ENCODE data around the gene TBL3. TPM values are rescaled to one million over a fixed set of nuclear protein-coding genes. Genes with fewer than 3 reads are reported as not detected.
A peak's percentile ranks its signal among the peaks of the same experiment; 100 is the strongest.
"Not testable (repeated sequence)": the region's sequence is repeated elsewhere in the genome, so short reads cannot be mapped to it uniquely, and the experiment has no call there.

Gene TBL3
- total RNA-seq, 2 donors from 2014 or later: 19.5 to 20.8 TPM

GRCh38 chr16:2008631-2009163 is 36.8 kb downstream of the TBL3 start:
- H3K4me1 Mint-ChIP-seq: peaks cover 25% of the 10 kb centered on the region
- H3K9me3 ChIP-seq (ENCODE audit: control insufficient read depth, low read length, poor library complexity, severe bottlenecking): no peaks in the 10 kb centered on the region
- DNase-seq (no peak), ATAC-seq (no peak)
- H3K36me3 Mint-ChIP-seq (ENCODE audit: low read depth): no peaks in the 10 kb centered on the region
- H3K4me3 Mint-ChIP-seq: peak overlapping the region; percentile 88
- H3K27ac Mint-ChIP-seq: peak overlapping the region; percentile 83
- H3K27me3 Mint-ChIP-seq: no peaks in the 10 kb centered on the region

GRCh38 chr16:2009164-2009711 is 37.4 kb downstream of the TBL3 start:
- no peaks in the 10 kb centered on the region for H3K36me3 Mint-ChIP-seq (ENCODE audit: low read depth)
- DNase-seq (no peak), ATAC-seq (peak; percentile 54)
- peak overlapping the region; percentile 83 for H3K27ac Mint-ChIP-seq
- H3K27me3 Mint-ChIP-seq: no peaks in the 10 kb centered on the region
- H3K9me3 ChIP-seq (ENCODE audit: control insufficient read depth, low read length, poor library complexity, severe bottlenecking): no peaks in the 10 kb centered on the region
- peak overlapping the region; percentile 88 for H3K4me3 Mint-ChIP-seq
- H3K4me1 Mint-ChIP-seq: peaks cover 25% of the 10 kb centered on the region

GRCh38 chr16:2009791-2010510 is 38.1 kb downstream of the TBL3 start, which contains the start of gene ZNF598:
Gene ZNF598 (minus strand): TSS chr16:2009821.
- Mint-ChIP-seq H3K4me3 (peak within 1 kb of the TSS; percentile 88), H3K36me3 (ENCODE audit: low read depth) (no peaks in the 10 kb centered on the region), H3K4me1 (peaks cover 23% of the 10 kb centered on the region), H3K27ac (peak within 1 kb of the TSS; percentile 91), H3K27me3 (no peaks in the 10 kb centered on the region)
- DNase-seq (peak; percentile 72 to 79 (median 72)), ATAC-seq (peak; percentile 96)
- no peaks in the 10 kb centered on the region for H3K9me3 ChIP-seq (ENCODE audit: control insufficient read depth, low read length, poor library complexity, severe bottlenecking)

GRCh38 chr16:2011726-2012125 is 39.9 kb downstream of the TBL3 start:
- not testable (repeated sequence) for H3K36me3 Mint-ChIP-seq (ENCODE audit: low read depth); ATAC-seq; DNase-seq; H3K4me3 Mint-ChIP-seq; H3K9me3 ChIP-seq (ENCODE audit: control insufficient read depth, low read length, poor library complexity, severe bottlenecking); H3K27ac Mint-ChIP-seq; H3K27me3 Mint-ChIP-seq
- peaks cover 19% of the 10 kb centered on the region for H3K4me1 Mint-ChIP-seq

- peaks cover under 1% of the 10 kb centered on the region for H3K27me3 Mint-ChIP-seq
- no peak overlapping the region for H3K4me3 Mint-ChIP-seq
- no peaks in the 10 kb centered on the region for H3K36me3 Mint-ChIP-seq (ENCODE audit: low read depth)
- peaks cover 7% of the 10 kb centered on the region for H3K4me1 Mint-ChIP-seq
- no peak overlapping the region for H3K27ac Mint-ChIP-seq
- DNase-seq (no peak), ATAC-seq (no peak)
- H3K9me3 ChIP-seq (ENCODE audit: control insufficient read depth, low read length, poor library complexity, severe bottlenecking): no peaks in the 10 kb centered on the region
Measured at GRCh38 chr16:2013527-2013926, 41.7 kb downstream of the TBL3 start.

GRCh38 chr16:2015117-2015946 is 43.5 kb downstream of the TBL3 start:
- peaks cover 6% of the 10 kb centered on the region for H3K27me3 Mint-ChIP-seq
- ATAC-seq: no peak
- no peak for DNase-seq
- no peaks in the 10 kb centered on the region for H3K4me1 Mint-ChIP-seq
- H3K4me3 Mint-ChIP-seq: no peak overlapping the region
- H3K27ac Mint-ChIP-seq: no peak overlapping the region
- peaks cover 2% of the 10 kb centered on the region for H3K36me3 Mint-ChIP-seq (ENCODE audit: low read depth)
- H3K9me3 ChIP-seq (ENCODE audit: control insufficient read depth, low read length, poor library complexity, severe bottlenecking): no peaks in the 10 kb centered on the region

- Mint-ChIP-seq H3K27me3 (peaks cover 11% of the 10 kb centered on the region), H3K27ac (no peak overlapping the region), H3K4me1 (no peaks in the 10 kb centered on the region), H3K4me3 (no peak overlapping the region), H3K36me3 (ENCODE audit: low read depth) (peaks cover 2% of the 10 kb centered on the region)
- H3K9me3 ChIP-seq (ENCODE audit: control insufficient read depth, low read length, poor library complexity, severe bottlenecking): no peaks in the 10 kb centered on the region
- ATAC-seq (no peak), DNase-seq (no peak)
Measured at GRCh38 chr16:2015947-2016208, 44.0 kb downstream of the TBL3 start.

GRCh38 chr16:2016407-2016922 is 44.6 kb downstream of the TBL3 start:
- no peak overlapping the region for H3K27ac Mint-ChIP-seq
- no peaks in the 10 kb centered on the region for H3K9me3 ChIP-seq (ENCODE audit: control insufficient read depth, low read length, poor library complexity, severe bottlenecking)
- ATAC-seq (no peak), DNase-seq (no peak)
- H3K36me3 Mint-ChIP-seq (ENCODE audit: low read depth): peaks cover 2% of the 10 kb centered on the region
- H3K27me3 Mint-ChIP-seq: peaks cover 12% of the 10 kb centered on the region
- H3K4me1 Mint-ChIP-seq: no peaks in the 10 kb centered on the region
- no peak overlapping the region for H3K4me3 Mint-ChIP-seq

GRCh38 chr16:2019518-2019920 is 47.7 kb downstream of the TBL3 start, which contains the start of gene NPW:
Gene NPW (plus strand): TSS chr16:2019785.
- ATAC-seq: no peak
- H3K36me3 Mint-ChIP-seq (ENCODE audit: low read depth): peaks cover 2% of the 10 kb centered on the region
- no peak within 1 kb of the TSS for H3K27ac Mint-ChIP-seq
- no peak for DNase-seq
- H3K4me1 Mint-ChIP-seq: peaks cover 7% of the 10 kb centered on the region
- H3K4me3 Mint-ChIP-seq: peak within 1 kb of the TSS; percentile 39
- no peaks in the 10 kb centered on the region for H3K9me3 ChIP-seq (ENCODE audit: control insufficient read depth, low read length, poor library complexity, severe bottlenecking)
- H3K27me3 Mint-ChIP-seq: peaks cover 21% of the 10 kb centered on the region

GRCh38 chr16:2019921-2020831 is 48.3 kb downstream of the TBL3 start:
- H3K9me3 ChIP-seq (ENCODE audit: control insufficient read depth, low read length, poor library complexity, severe bottlenecking): no peaks in the 10 kb centered on the region
- Mint-ChIP-seq H3K27me3 (peaks cover 21% of the 10 kb centered on the region), H3K36me3 (ENCODE audit: low read depth) (peaks cover 2% of the 10 kb centered on the region), H3K27ac (no peak overlapping the region), H3K4me1 (peaks cover 7% of the 10 kb centered on the region), H3K4me3 (peak overlapping the region; percentile 39)
- DNase-seq: no peak
- ATAC-seq: no peak

- DNase-seq (peak in 1 of 3 donors; percentile 17), ATAC-seq (peak; percentile 20)
- Mint-ChIP-seq H3K27ac (peak overlapping the region; percentile 43), H3K27me3 (peaks cover 21% of the 10 kb centered on the region), H3K4me1 (peaks cover 10% of the 10 kb centered on the region), H3K4me3 (peak overlapping the region; percentile 82), H3K36me3 (ENCODE audit: low read depth) (peaks cover 2% of the 10 kb centered on the region)
- no peaks in the 10 kb centered on the region for H3K9me3 ChIP-seq (ENCODE audit: control insufficient read depth, low read length, poor library complexity, severe bottlenecking)
Measured at GRCh38 chr16:2022723-2023091, 50.9 kb downstream of the TBL3 start.
